HAP-1 (cell line): ENCODE results near the gene NR2C2.
A peak's percentile ranks its signal among the peaks of the same experiment; 100 is the strongest.

Source experiments
- DNase-seq, 2 experiments: peaks; one replicate each; pipeline ENCODE4 v3.0.0-alpha.2; 2016 to 2020; ENCODE audit warnings: low spot score in 2 of 2
- H3K27me3 ChIP-seq: fragments of 250-450 bp; sonication (Bioruptor Pico); 2 replicates; pipeline ENCODE4 v1.5.1; 2020; ENCODE audit warnings: low read depth, mild to moderate bottlenecking, moderate library complexity
- H3K36me3 ChIP-seq: fragments of 250-450 bp; sonication (Bioruptor Pico); replicated peaks from 2 replicates; pipeline ENCODE4 v1.5.1; 2020; ENCODE audit warnings: mild to moderate bottlenecking
- H3K4me1 ChIP-seq: fragments of 250-450 bp; sonication (Bioruptor Pico); 2 replicates; pipeline ENCODE4 v1.5.1; 2020; ENCODE audit warnings: mild to moderate bottlenecking
- H3K4me3 ChIP-seq: fragments of 250-450 bp; sonication (Bioruptor Pico); 2 replicates; pipeline ENCODE4 v1.5.1; 2020; ENCODE audit warnings: mild to moderate bottlenecking, moderate library complexity
- H3K9me3 ChIP-seq: fragments of 250-450 bp; sonication (Bioruptor Pico); 2 replicates; pipeline ENCODE4 v1.5.1; 2020; ENCODE audit warnings: mild to moderate bottlenecking, moderate library complexity
- in situ Hi-C: fragments of 300-500 bp; cut with MboI; formaldehyde crosslinking; loops from 3 replicates; pipeline ENCODE4 v1.14.3; 2020; ENCODE audit warnings: low sequenced_read_pairs, inconsistent platforms, mixed read lengths

The NR2C2 gene

GRCh38 chr3:15033103-15033502 lies 85.7 kb downstream of the NR2C2 start:
- in situ Hi-C loops: no loop called here
- peaks cover 77% of the 10 kb centered on the region for H3K36me3 ChIP-seq

GRCh38 chr3:15038306-15038705 lies 90.9 kb downstream of the NR2C2 start:
- no peak overlapping the region for H3K4me3 ChIP-seq
- DNase-seq: no peak
- H3K4me1 ChIP-seq: peaks cover 3% of the 10 kb centered on the region; the same call in 1 of the 2 replicates
- peaks cover 84% of the 10 kb centered on the region for H3K36me3 ChIP-seq
- H3K9me3 ChIP-seq: no peaks in the 10 kb centered on the region
- in situ Hi-C loops: no loop called here
- H3K27me3 ChIP-seq: no peaks in the 10 kb centered on the region

More at GRCh38 chr3:15033103-15033502, 85.7 kb downstream of the NR2C2 start:
- DNase-seq: no peak
- Histone ChIP-seq H3K4me3 (no peak overlapping the region), H3K27me3 (no peaks in the 10 kb centered on the region), H3K4me1 (no peaks in the 10 kb centered on the region), H3K9me3 (no peaks in the 10 kb centered on the region)

DNA sequence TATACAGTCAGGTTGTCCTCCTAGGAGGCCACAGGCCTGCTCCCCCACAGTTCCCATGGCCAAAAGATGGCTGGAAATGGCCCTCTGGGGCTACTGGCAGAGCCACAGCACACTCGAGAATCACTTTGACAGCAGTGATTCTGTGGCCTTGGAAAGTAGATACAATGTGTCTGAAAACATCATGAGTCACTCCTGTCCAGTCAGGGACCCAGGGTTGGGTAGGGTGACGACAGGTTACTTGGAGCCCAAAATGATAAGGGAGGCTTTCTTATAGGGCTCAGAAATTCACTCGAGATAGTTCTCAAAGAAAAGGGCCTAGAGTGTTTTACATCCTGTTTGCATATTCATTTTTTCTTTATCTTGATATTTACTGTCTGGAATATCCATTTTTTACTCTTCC lies 93.5 kb downstream of the NR2C2 start:
- H3K4me1 ChIP-seq: peaks cover 3% of the 10 kb centered on the region; the same call in 1 of the 2 replicates
- in situ Hi-C loops: no loop called here

DNA sequence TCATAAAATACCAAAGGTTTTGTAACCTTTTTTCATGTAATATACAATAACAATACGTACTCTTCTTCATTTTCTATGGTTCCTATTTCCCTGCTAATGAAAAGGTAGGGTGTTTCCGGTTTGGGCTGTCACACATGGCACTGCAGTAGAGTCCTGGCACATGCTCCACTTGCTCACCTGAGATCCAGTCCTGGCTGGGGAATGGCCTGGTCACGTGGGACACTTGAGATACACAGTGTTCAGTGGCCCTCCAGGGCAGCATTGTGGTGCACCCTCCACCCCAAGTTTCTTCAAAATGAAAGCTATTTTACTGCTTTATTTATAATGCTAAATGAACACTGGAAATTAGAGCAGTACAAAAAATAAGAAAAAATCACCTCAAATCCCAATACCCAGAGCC lies 94.6 kb downstream of the NR2C2 start:
- Histone ChIP-seq H3K27me3 (no peaks in the 10 kb centered on the region), H3K4me1 (peaks cover 3% of the 10 kb centered on the region; the same call in 1 of the 2 replicates), H3K9me3 (no peaks in the 10 kb centered on the region), H3K4me3 (no peak overlapping the region), H3K36me3 (peaks cover 88% of the 10 kb centered on the region)
- no peak for DNase-seq
- in situ Hi-C loops: no loop called here

More for the DNA sequence above, 93.5 kb downstream of the NR2C2 start:
- H3K4me3 ChIP-seq: no peak overlapping the region
- no peaks in the 10 kb centered on the region for H3K27me3 ChIP-seq
- peaks cover 86% of the 10 kb centered on the region for H3K36me3 ChIP-seq
- H3K9me3 ChIP-seq: no peaks in the 10 kb centered on the region
- no peak for DNase-seq

GRCh38 chr3:15042936-15043335 lies 95.6 kb downstream of the NR2C2 start:
- H3K4me3 ChIP-seq: no peak overlapping the region
- peaks cover 89% of the 10 kb centered on the region for H3K36me3 ChIP-seq
- in situ Hi-C loops: no loop called here
- no peak for DNase-seq
- peaks cover 3% of the 10 kb centered on the region; the same call in 1 of the 2 replicates for H3K4me1 ChIP-seq
- H3K27me3 ChIP-seq: no peaks in the 10 kb centered on the region
- no peaks in the 10 kb centered on the region for H3K9me3 ChIP-seq

GRCh38 chr3:15043408-15044171 lies 96.2 kb downstream of the NR2C2 start:
- H3K36me3 ChIP-seq: peaks cover 92% of the 10 kb centered on the region
- H3K4me3 ChIP-seq: no peak overlapping the region
- H3K9me3 ChIP-seq: no peaks in the 10 kb centered on the region
- H3K27me3 ChIP-seq: no peaks in the 10 kb centered on the region
- peaks cover 3% of the 10 kb centered on the region; the same call in 1 of the 2 replicates for H3K4me1 ChIP-seq
- in situ Hi-C loops: no loop called here
- no peak for DNase-seq

DNA sequence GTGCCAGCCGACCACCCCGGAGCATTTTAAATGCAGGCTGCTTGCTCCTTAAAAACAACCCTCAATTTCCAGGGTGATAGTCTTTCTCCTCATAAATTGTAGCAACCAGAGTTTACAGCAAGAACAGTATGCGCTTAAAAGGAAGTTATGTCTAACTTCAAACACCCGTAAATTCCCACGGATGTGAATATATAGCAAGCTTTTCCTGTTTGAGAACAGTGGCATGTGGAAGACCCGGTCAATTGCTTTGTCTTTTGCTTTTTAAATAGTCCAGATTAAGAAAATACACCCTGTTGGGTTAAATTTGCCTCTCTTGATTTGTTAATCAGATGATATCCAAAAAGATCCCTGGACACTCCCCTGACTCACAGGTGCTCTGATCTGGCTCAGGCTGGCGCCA lies 96.9 kb downstream of the NR2C2 start:
- Histone ChIP-seq H3K27me3 (no peaks in the 10 kb centered on the region), H3K4me3 (no peak overlapping the region), H3K4me1 (peaks cover 3% of the 10 kb centered on the region; the same call in 1 of the 2 replicates), H3K9me3 (no peaks in the 10 kb centered on the region), H3K36me3 (peaks cover 93% of the 10 kb centered on the region)
- in situ Hi-C loops: no loop called here
- no peak for DNase-seq

DNA sequence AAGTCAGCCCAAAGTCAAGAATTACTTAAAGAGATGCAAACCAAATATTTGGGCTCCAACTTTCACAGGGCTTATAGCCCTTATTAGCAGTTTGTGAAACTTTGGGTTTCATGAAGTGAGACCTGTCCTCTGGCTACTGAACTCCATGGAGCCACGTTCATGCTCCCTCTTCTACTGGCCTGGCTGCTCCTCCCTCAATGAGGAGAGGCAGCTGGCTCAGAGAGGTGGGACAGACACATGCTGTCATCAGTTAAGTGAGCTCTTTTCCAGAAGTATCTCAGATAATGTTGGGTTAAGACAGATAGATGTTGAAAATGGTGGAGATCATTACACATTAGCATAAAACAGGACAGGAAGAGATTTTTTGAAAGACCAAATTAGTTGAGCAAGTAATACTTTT lies 98.3 kb downstream of the NR2C2 start:
- Histone ChIP-seq H3K36me3 (peaks cover 97% of the 10 kb centered on the region), H3K27me3 (no peaks in the 10 kb centered on the region), H3K4me3 (no peak overlapping the region), H3K4me1 (peaks cover 3% of the 10 kb centered on the region; the same call in 1 of the 2 replicates), H3K9me3 (no peaks in the 10 kb centered on the region)
- in situ Hi-C loops: no loop called here
- no peak for DNase-seq

DNA sequence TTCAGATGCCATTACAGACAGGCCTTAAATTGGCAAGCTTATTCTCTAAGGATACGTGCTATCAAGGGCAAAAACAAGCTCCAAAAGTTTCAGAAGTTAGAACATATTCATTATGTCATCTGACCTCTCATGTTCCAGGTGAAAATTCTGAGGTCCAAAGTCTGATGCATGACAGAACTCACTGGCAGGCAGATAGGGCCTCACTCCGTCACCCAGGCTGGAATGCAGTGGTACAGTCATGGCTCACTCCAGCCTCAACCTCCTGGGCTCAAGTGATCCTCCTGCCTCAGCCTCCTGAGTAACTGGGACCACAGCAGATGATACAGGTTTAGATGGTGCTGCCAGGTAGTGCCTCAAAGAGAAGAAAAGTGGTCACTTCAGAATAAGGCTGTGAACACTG lies 102.2 kb downstream of the NR2C2 start:
- Histone ChIP-seq H3K4me3 (no peak overlapping the region), H3K9me3 (no peaks in the 10 kb centered on the region), H3K4me1 (no peaks in the 10 kb centered on the region), H3K36me3 (peaks cover 90% of the 10 kb centered on the region), H3K27me3 (no peaks in the 10 kb centered on the region)
- in situ Hi-C loops: no loop called here
- no peak for DNase-seq

GRCh38 chr3:15050405-15051092 lies 103.2 kb downstream of the NR2C2 start:
- no peaks in the 10 kb centered on the region for H3K9me3 ChIP-seq
- no peak for DNase-seq
- no peaks in the 10 kb centered on the region for H3K4me1 ChIP-seq
- H3K4me3 ChIP-seq: no peak overlapping the region
- in situ Hi-C loops: no loop called here
- no peaks in the 10 kb centered on the region for H3K27me3 ChIP-seq
- peaks cover 86% of the 10 kb centered on the region for H3K36me3 ChIP-seq

GRCh38 chr3:15051531-15051930 lies 104.1 kb downstream of the NR2C2 start:
- Histone ChIP-seq H3K4me1 (no peaks in the 10 kb centered on the region), H3K9me3 (no peaks in the 10 kb centered on the region), H3K4me3 (no peak overlapping the region), H3K36me3 (peaks cover 82% of the 10 kb centered on the region), H3K27me3 (no peaks in the 10 kb centered on the region)
- DNase-seq: peak; percentile 26 to 72
- in situ Hi-C loops: no loop called here

DNA sequence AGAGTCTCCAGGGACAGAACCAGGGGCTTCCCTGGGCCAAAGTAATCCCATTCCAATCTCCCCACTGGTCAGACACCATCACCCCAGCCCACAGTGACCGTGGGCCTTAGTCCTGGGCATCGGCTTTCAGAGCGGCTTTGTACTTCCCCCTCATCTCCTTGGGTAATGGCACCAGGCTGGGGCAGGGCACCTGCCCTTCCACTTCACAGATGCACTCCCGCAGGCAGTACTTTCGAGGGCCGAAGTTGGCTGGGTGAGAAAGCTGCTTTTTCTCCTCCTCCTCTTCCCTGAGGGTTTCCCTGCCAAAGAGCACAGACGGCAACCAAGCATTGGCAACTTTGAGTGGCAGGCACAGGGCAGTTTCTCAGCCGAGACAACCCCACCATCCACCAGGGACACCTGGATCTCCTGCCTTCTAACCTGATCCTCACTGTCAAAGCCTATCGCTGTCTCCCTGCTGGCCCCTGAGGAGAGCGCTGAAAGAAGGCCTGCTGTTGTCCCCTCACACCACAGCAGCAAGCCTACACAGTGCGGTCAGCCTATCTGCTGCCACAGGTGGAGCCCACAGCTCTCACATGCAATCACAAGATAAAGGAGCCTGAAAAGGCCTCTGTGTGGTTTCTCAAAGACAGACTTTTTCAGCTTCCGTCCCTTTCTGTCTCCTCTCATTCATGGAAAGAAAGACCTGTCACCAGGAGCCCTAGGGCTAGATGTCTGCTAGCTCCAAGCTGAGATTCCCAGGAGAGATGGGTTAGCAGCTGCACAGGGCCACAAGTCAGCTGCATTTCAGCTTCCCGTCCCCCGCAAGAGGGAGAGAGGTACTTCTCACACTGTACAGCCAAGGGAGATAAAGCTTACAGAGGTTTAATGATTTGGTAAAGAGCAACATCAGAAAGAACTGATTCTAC lies 105.2 kb downstream of the NR2C2 start:
- H3K4me3 ChIP-seq: no peak overlapping the region
- peaks cover 82% of the 10 kb centered on the region for H3K36me3 ChIP-seq
- no peaks in the 10 kb centered on the region for H3K4me1 ChIP-seq
- DNase-seq: no peak
- H3K27me3 ChIP-seq: no peaks in the 10 kb centered on the region
- in situ Hi-C loops: no loop called here
- H3K9me3 ChIP-seq: no peaks in the 10 kb centered on the region

DNA sequence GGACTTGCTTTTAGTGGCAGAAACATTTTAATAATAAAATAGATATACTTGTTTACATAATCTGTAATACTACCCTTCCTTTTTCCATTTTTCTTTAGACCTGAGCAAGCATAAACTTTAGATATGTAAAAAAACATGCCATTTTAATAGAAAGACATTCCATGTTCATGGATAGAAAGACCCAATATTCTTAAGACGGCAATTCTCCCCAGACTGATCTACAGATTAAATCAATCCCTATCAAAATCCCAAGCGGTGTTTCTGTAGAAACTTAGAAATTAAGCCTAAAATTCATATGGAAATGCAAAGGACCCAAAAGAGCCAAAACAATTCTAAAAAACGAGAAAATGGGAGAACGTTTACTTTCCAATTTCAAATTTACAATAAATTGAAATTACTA lies 106.2 kb downstream of the NR2C2 start:
- Histone ChIP-seq H3K4me3 (no peak overlapping the region), H3K9me3 (no peaks in the 10 kb centered on the region), H3K27me3 (no peaks in the 10 kb centered on the region), H3K36me3 (peaks cover 82% of the 10 kb centered on the region), H3K4me1 (no peaks in the 10 kb centered on the region)
- DNase-seq: no peak
- in situ Hi-C loops: no loop called here
